ENCODE data around the gene LAMA3. TPM values are rescaled to one million over a fixed set of nuclear protein-coding genes. Genes with fewer than 3 reads are reported as not detected.

LAMA3 gene
- total and polyA plus RNA-seq, 2 donors (not counting 3 experiments of a cell fraction or from before 2014, with no cell fraction given) = 2.6 to 12.3 TPM

- H3K4me2 ChIP-seq (ENCODE audit: insufficient read depth, low read length) = no peak overlapping the region
- POLR2A ChIA-PET = no interaction called here
- DNase-seq (ENCODE audit: low read depth, low spot score) (no peak), FAIRE-seq (no peak)
- no peaks in the 10 kb centered on the region for H3K9me3 ChIP-seq (replicated peaks; ENCODE audit: control insufficient read depth, insufficient read depth, low read length)
- no peaks in the 10 kb centered on the region for H4K20me1 ChIP-seq (replicated peaks; ENCODE audit: control insufficient read depth, extremely low read depth, insufficient read depth, low read length)
- intact Hi-C loops (cut with micrococcal nuclease) = no loop called here
- no peaks in the 10 kb centered on the region for H3K79me2 ChIP-seq (ENCODE audit: control insufficient read depth, insufficient read depth, low read length)
- no peaks in the 10 kb centered on the region for H3K27me3 ChIP-seq (ENCODE audit: control insufficient read depth in 2 of 2, insufficient read depth in 2 of 2, low read length in 2 of 2)
- H3K4me1 ChIP-seq (ENCODE audit: control insufficient read depth, extremely low read depth, insufficient read depth, low read length) = no peaks in the 10 kb centered on the region
- no peaks in the 10 kb centered on the region for H3K9me1 ChIP-seq (replicated peaks; ENCODE audit: control insufficient read depth, extremely low read depth, insufficient read depth, low read length)
- TF ChIP-seq, protein P1, sequence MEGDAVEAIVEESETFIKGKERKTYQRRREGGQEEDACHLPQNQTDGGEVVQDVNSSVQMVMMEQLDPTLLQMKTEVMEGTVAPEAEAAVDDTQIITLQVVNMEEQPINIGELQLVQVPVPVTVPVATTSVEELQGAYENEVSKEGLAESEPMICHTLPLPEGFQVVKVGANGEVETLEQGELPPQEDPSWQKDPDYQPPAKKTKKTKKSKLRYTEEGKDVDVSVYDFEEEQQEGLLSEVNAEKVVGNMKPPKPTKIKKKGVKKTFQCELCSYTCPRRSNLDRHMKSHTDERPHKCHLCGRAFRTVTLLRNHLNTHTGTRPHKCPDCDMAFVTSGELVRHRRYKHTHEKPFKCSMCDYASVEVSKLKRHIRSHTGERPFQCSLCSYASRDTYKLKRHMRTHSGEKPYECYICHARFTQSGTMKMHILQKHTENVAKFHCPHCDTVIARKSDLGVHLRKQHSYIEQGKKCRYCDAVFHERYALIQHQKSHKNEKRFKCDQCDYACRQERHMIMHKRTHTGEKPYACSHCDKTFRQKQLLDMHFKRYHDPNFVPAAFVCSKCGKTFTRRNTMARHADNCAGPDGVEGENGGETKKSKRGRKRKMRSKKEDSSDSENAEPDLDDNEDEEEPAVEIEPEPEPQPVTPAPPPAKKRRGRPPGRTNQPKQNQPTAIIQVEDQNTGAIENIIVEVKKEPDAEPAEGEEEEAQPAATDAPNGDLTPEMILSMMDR (IDR thresholded peaks at IDR 0.05; ENCODE audit: extremely low read depth in 1 of 2, insufficient read depth in 1 of 2, low read depth in 1 of 2, low read length in 2 of 2) = no peak
- TF ChIP-seq GATA2 (IDR thresholded peaks at IDR 0.05; ENCODE audit: insufficient read depth, insufficient read length, low read depth, low read length) (no peak), MAX (IDR thresholded peaks at IDR 0.05; ENCODE audit: insufficient read depth, insufficient read length) (no peak), MYC (IDR thresholded peaks at IDR 0.05; ENCODE audit: low read depth, low read length) (no peak), JUN (IDR thresholded peaks at IDR 0.05; ENCODE audit: borderline replicate concordance, insufficient read depth, insufficient read length, low read depth) (no peak), POLR2AphosphoS5 (IDR thresholded peaks at IDR 0.05; ENCODE audit: insufficient read depth, low read depth, low read length) (no peak), EZH2 (IDR thresholded peaks at IDR 0.05; ENCODE audit: borderline replicate concordance, low read depth, low read length, severe bottlenecking) (no peak)
- no peaks in the 10 kb centered on the region for H3K36me3 ChIP-seq (ENCODE audit: control insufficient read depth in 2 of 2, extremely low read depth in 1 of 2, insufficient read depth in 2 of 2, low read length in 2 of 2)
- no peak overlapping the region for H3K9ac ChIP-seq (replicated peaks; ENCODE audit: extremely low read depth, insufficient read depth, low read length)
- dilution Hi-C loops (cut with MboI; ENCODE audit: extremely low pct_ligation_motif_present, low sequenced_read_pairs) = no loop called here
- no peak overlapping the region for H3K4me3 ChIP-seq (replicated peaks in 1 of 3; ENCODE audit: insufficient read depth in 1 of 3, low read depth in 1 of 3, low read length in 3 of 3)
- no peak overlapping the region for H2AFZ ChIP-seq (ENCODE audit: low read depth, low read length)
- CTCF ChIA-PET = interaction anchor here (0.8 to 4.1 kb wide), 5 partner anchors 8 to 224 kb away, joined by 3 to 28 read pairs (median 4); no protein-coding TSS in a partner anchor
- BruUV-seq (replicated peaks) = no TSS peak
- H3K27ac ChIP-seq (ENCODE audit: insufficient read depth, low read depth, low read length) = no peak overlapping the region
Measured at GRCh38 chr18:23926571-23926970, 237.3 kb downstream of the LAMA3 start.

Measured in endothelial cell of umbilical vein (primary cell).